ENCODE data around the gene RECQL5.
"Not testable (repeated sequence)": the region's sequence is repeated elsewhere in the genome, so short reads cannot be mapped to it uniquely, and the experiment has no call there.

Gene RECQL5

GRCh38 chr17:75616521-75617122, 50.3 kb downstream of the RECQL5 start:
- DNase-seq (ENCODE audit: low read depth), result no peak

- no peak for DNase-seq (ENCODE audit: low read depth)
Measured at GRCh38 chr17:75615301-75615700, 51.7 kb downstream of the RECQL5 start.

GRCh38 chr17:75614556-75615270, 52.2 kb downstream of the RECQL5 start:
- no peak for DNase-seq (ENCODE audit: low read depth)

GRCh38 chr17:75614006-75614405, 52.9 kb downstream of the RECQL5 start:
- DNase-seq (ENCODE audit: low read depth), result no peak

GRCh38 chr17:75612906-75613626, 53.9 kb downstream of the RECQL5 start:
- DNase-seq (ENCODE audit: low read depth), result no peak

GRCh38 chr17:75611851-75612429, 55.0 kb downstream of the RECQL5 start:
- DNase-seq (ENCODE audit: low read depth), result no peak

GRCh38 chr17:75610103-75610984, 56.6 kb downstream of the RECQL5 start:
- DNase-seq (ENCODE audit: low read depth), result no peak

GRCh38 chr17:75607086-75607485, 59.9 kb downstream of the RECQL5 start:
- DNase-seq (ENCODE audit: low read depth), result no peak

- DNase-seq (ENCODE audit: low read depth), result no peak
Measured at GRCh38 chr17:75605790-75606189, 61.2 kb downstream of the RECQL5 start.

- no peak for DNase-seq (ENCODE audit: low read depth)
Measured at GRCh38 chr17:75604034-75604695, 62.8 kb downstream of the RECQL5 start.

GRCh38 chr17:75603123-75603522, 63.8 kb downstream of the RECQL5 start:
- no peak for DNase-seq (ENCODE audit: low read depth)

- no peak for DNase-seq (ENCODE audit: low read depth)
Measured at GRCh38 chr17:75602644-75603043, 64.3 kb downstream of the RECQL5 start.

- DNase-seq (ENCODE audit: low read depth), result no peak
Measured at GRCh38 chr17:75601057-75601987, 65.6 kb downstream of the RECQL5 start.

- no peak for DNase-seq (ENCODE audit: low read depth)
Measured at GRCh38 chr17:75596320-75597087, 70.5 kb downstream of the RECQL5 start.

- no peak for DNase-seq (ENCODE audit: low read depth)
Measured at GRCh38 chr17:75595920-75596313, 71.0 kb downstream of the RECQL5 start.

GRCh38 chr17:75595284-75595919, 71.6 kb downstream of the RECQL5 start:
- no peak for DNase-seq (ENCODE audit: low read depth)

GRCh38 chr17:75594499-75595283, 72.3 kb downstream of the RECQL5 start:
- DNase-seq (ENCODE audit: low read depth), result no peak

GRCh38 chr17:75593430-75593829, 73.5 kb downstream of the RECQL5 start:
- DNase-seq (ENCODE audit: low read depth), result not testable (repeated sequence)
